Breast epithelium (tissue), 4 donors: Measurements from ENCODE around the gene CFAP20DC. TPM values are rescaled to one million over a fixed set of nuclear protein-coding genes. Genes with fewer than 3 reads are reported as not detected.

ENCODE experiments used
- DNase-seq, 2 donors: peaks; one replicate each; pipeline ENCODE4 v3.0.0-alpha.2; 2019; ENCODE audit warnings: low spot score in 2 of 2
- H3K27ac ChIP-seq, 2 donors: fragments of 200-600 bp; sonication (generic) in 1 of 2; one replicate each; pipeline ENCODE4 v1.5.1; 2016 to 2019; ENCODE audit warnings: mild to moderate bottlenecking in 1 of 2
- H3K27me3 ChIP-seq, 2 donors: fragments of 200-600 bp; sonication (generic) in 1 of 2; one replicate each; pipeline versions ENCODE4 v1.5.1 to v1.6.0; 2017 to 2019; ENCODE audit warnings: control low read depth in 1 of 2, mild to moderate bottlenecking in 1 of 2
- H3K36me3 ChIP-seq: fragments of 200-600 bp; one replicate; pipeline ENCODE4 v1.5.1; 2019
- H3K4me1 ChIP-seq, 2 donors: fragments of 200-600 bp; sonication (generic); one replicate each; pipeline ENCODE4 v1.5.1; 2016 to 2019; ENCODE audit warnings: control low read depth in 1 of 2
- H3K4me3 ChIP-seq, 3 donors: fragments of 200-600 bp; sonication (generic); 1 replicate in 2 of 3; 2 replicates in 1 of 3; pipeline ENCODE4 v1.5.1; 2016 to 2019; ENCODE audit warnings: mild to moderate bottlenecking in 3 of 3, moderate library complexity in 2 of 3
- H3K9me3 ChIP-seq, 2 donors: fragments of 200-600 bp; sonication (generic) in 1 of 2; one replicate each; pipeline ENCODE4 v1.5.1; 2016 to 2019; ENCODE audit warnings: control low read depth in 1 of 2
- CTCF ChIP-seq, 3 donors: fragments of 450-650 bp; IDR thresholded peaks; one replicate each; pipeline ENCODE4 v1.5.1; 2016 to 2017; ENCODE audit warnings: antibody characterized with exemption in 3 of 3, mild to moderate bottlenecking in 3 of 3, moderate library complexity in 3 of 3
- POLR2A ChIP-seq: fragments of 450-650 bp; IDR thresholded peaks from one replicate; pipeline ENCODE4 v1.6.1; 2016; ENCODE audit warnings: antibody characterized with exemption, mild to moderate bottlenecking, moderate library complexity
- POLR2AphosphoS5 ChIP-seq, 3 donors: sonication (generic); formaldehyde crosslinking; IDR thresholded peaks; one replicate each; pipeline ENCODE4 v1.6.1; 2017; ENCODE audit warnings: antibody characterized with exemption in 3 of 3
- intact Hi-C: fragments of 100-400 bp; cut with DNase I; formaldehyde crosslinking; loops from one replicate; pipeline ENCODE4 v1.15.1; 2023; ENCODE audit warnings: low total_unique reads
- total RNA-seq, 3 donors: library from RNA; depleted of rRNA; stranded (reverse); fragments of >200 nt; gene quantifications; one replicate each; pipeline ENCODE4 v1.1.0, GENCODE V29; 2016

The CFAP20DC gene
- total RNA-seq, 3 donors from 2014 or later: 0.44 to 3.3 (median 2.4) TPM

GRCh38 chr3:59043391-59043790 lies 6.4 kb downstream of the CFAP20DC start:
- Histone ChIP-seq H3K27me3 (no peaks in the 10 kb centered on the region), H3K9me3 (no peaks in the 10 kb centered on the region), H3K27ac (no peak overlapping the region), H3K4me1 (no peaks in the 10 kb centered on the region), H3K36me3 (no peaks in the 10 kb centered on the region), H3K4me3 (no peak overlapping the region)
- TF ChIP-seq POLR2AphosphoS5 (IDR thresholded peaks at IDR 0.05): no peak
- TF ChIP-seq CTCF (IDR thresholded peaks at IDR 0.05): no peak
- TF ChIP-seq POLR2A: no peak
- intact Hi-C loops: no loop called here
- DNase-seq: no peak

DNA sequence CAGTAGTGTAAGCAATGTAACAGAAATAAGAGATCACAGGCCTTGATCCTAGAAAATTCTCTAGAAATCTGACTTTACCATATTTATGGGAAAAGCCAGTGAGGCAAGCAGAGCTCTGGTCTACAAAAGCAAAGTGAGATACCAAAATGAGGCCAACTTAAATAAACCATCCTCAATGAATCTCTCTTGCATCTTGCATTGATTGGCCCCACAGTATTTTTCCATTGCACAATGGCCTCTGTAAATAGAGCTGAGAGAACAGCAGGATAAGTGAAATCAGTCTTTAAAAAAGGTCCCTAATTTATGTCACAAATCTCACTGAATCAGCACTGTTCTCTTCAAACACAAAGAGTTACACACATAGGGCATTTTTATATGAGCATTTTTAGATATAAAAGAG lies 8.9 kb downstream of the CFAP20DC start:
- no peak for DNase-seq
- Histone ChIP-seq H3K27me3 (no peaks in the 10 kb centered on the region), H3K9me3 (no peaks in the 10 kb centered on the region), H3K36me3 (no peaks in the 10 kb centered on the region), H3K27ac (no peak overlapping the region), H3K4me1 (no peaks in the 10 kb centered on the region), H3K4me3 (no peak overlapping the region)
- intact Hi-C loops: no loop called here
- TF ChIP-seq POLR2AphosphoS5 (IDR thresholded peaks at IDR 0.05) (no peak), POLR2A (no peak), CTCF (IDR thresholded peaks at IDR 0.05) (no peak)

- TF ChIP-seq CTCF (IDR thresholded peaks at IDR 0.05): no peak
- TF ChIP-seq POLR2A: no peak
- TF ChIP-seq POLR2AphosphoS5 (IDR thresholded peaks at IDR 0.05): no peak
Measured at GRCh38 chr3:59027607-59028006, 22.2 kb downstream of the CFAP20DC start.

GRCh38 chr3:59023612-59024011 lies 26.2 kb downstream of the CFAP20DC start:
- Histone ChIP-seq H3K4me1 (no peaks in the 10 kb centered on the region), H3K4me3 (no peak overlapping the region), H3K27me3 (no peaks in the 10 kb centered on the region), H3K27ac (no peak overlapping the region), H3K9me3 (no peaks in the 10 kb centered on the region), H3K36me3 (no peaks in the 10 kb centered on the region)
- intact Hi-C loops: no loop called here
- no peak for TF ChIP-seq CTCF (IDR thresholded peaks at IDR 0.05)
- TF ChIP-seq POLR2A: no peak
- no peak for TF ChIP-seq POLR2AphosphoS5 (IDR thresholded peaks at IDR 0.05)
- no peak for DNase-seq

More at GRCh38 chr3:59027607-59028006, 22.2 kb downstream of the CFAP20DC start:
- H3K36me3 ChIP-seq: no peaks in the 10 kb centered on the region
- no peak for DNase-seq
- no peaks in the 10 kb centered on the region for H3K9me3 ChIP-seq
- H3K27ac ChIP-seq: no peak overlapping the region
- H3K4me3 ChIP-seq: no peak overlapping the region
- H3K4me1 ChIP-seq: no peaks in the 10 kb centered on the region
- intact Hi-C loops: no loop called here
- no peaks in the 10 kb centered on the region for H3K27me3 ChIP-seq

DNA sequence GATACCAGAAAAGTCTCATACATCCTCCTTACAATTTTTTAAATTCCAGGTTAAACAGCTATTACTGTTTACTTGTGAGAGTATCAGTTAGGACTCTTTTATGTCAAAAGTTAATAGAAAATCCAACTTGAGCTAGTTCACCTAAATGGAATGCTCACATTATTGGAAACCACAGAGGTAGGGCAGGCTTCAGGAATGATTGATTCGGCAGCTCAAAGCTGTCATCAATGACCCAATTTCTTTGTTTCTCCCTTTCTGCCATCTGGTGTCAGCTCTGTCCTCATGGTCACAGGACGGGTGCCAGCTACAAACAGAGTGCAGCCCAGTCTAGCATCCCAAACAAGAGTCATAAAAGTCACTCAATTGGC lies 32.2 kb downstream of the CFAP20DC start:
- intact Hi-C loops: no loop called here
- H3K27ac ChIP-seq: no peak overlapping the region
- H3K36me3 ChIP-seq: no peaks in the 10 kb centered on the region
- no peak overlapping the region for H3K4me3 ChIP-seq
- H3K4me1 ChIP-seq: no peaks in the 10 kb centered on the region
- no peak for DNase-seq
- TF ChIP-seq CTCF (IDR thresholded peaks at IDR 0.05) (no peak), POLR2A (no peak)
- peaks cover 0 to 5% of the 10 kb centered on the region in 2 donors for H3K9me3 ChIP-seq
- no peaks in the 10 kb centered on the region for H3K27me3 ChIP-seq
